Activated CD8-positive, alpha-beta memory T cell treated with anti-CD3 and anti-CD28 coated beads, Interleukin-2, amount 50 U/mL, for 4 hours (primary cell): ENCODE measurements around the gene ARL5C.
"Not testable (repeated sequence)": the region's sequence is repeated elsewhere in the genome, so short reads cannot be mapped to it uniquely, and the experiment has no call there.

Experiments used
- DNase-seq: peaks from one replicate; pipeline ENCODE4 v3.0.0-alpha.2; 2020

ARL5C gene

DNA sequence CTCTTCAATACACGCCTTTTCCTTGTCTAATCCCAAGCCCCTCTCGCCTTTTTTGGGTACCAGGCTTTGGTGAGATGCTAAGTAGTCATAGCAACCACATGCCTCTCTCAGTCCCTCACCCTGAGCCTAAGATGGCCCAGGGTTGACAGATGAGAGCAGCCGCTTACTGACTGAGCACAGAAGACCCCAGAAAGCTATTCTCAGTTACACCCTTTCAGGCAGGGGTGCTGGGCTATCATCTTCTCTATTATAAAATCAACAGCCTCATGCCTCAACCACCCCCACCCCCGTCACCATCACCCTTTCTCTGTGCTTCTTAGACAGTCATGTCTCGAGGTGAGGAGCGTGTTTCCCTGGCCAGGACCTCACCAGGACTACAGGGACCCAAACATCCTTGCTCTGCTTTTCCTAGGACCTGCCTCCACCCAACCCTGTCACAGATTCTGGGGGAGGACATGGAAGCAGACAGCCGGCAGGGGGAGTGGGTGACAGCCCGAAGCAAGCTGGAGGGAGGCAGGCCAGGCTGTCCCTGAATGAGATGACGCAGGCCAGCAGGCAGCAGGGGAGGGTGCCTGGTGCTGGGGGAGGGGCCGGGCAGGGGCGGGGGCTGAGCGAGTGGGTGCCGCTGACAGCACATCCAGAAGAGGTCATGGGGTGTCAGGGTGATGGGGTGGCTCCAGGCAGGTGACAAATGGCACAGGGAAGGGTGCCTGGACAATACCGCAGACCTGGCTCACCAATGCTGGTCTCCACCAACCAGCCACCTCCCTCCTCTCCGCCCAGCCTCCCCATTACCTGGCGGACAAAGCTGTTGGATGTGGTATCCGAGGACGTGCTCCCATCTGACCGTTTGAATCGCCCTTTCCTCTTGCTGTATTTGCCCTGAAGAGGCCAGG, 28.4 kb upstream of the ARL5C start:
- DNase-seq: no peak

DNA sequence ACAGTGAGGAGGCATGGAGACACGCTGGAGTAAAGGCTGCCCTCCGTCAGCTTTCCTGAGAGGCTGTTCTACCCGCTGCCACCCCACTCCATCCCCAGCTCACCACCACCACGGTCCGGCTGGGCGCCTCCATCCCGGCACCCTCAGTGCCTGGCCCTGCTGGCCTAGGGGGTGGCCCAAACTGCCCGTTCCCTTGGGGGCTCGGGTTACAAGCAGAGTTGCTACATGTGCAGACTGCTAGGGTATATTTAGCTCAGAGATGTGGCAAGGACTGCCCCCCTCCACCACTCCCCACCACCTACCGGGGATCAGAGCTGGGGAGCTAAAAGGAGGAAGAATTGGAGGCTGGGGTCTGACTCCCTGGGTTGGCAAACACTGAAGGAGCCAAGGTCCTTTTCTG, 27.4 kb upstream of the ARL5C start:
- no peak for DNase-seq

DNA sequence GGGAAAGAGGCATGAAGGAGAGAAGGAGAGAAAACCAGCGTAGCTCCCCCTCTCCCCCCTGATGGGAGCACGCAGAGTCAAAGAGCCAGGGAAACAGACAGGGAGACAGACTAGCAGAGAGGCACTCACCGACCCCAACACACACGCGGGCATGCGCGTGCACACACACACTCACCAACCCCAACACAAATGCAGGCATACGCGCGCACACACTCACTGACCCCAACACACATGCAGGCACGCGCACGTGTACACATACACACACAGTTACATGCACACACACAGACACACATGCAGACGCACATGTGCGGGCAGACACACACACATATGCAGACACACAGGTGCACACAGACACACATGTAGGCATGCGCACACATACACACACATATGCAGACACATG, 26.9 kb upstream of the ARL5C start:
- no peak for DNase-seq

DNA sequence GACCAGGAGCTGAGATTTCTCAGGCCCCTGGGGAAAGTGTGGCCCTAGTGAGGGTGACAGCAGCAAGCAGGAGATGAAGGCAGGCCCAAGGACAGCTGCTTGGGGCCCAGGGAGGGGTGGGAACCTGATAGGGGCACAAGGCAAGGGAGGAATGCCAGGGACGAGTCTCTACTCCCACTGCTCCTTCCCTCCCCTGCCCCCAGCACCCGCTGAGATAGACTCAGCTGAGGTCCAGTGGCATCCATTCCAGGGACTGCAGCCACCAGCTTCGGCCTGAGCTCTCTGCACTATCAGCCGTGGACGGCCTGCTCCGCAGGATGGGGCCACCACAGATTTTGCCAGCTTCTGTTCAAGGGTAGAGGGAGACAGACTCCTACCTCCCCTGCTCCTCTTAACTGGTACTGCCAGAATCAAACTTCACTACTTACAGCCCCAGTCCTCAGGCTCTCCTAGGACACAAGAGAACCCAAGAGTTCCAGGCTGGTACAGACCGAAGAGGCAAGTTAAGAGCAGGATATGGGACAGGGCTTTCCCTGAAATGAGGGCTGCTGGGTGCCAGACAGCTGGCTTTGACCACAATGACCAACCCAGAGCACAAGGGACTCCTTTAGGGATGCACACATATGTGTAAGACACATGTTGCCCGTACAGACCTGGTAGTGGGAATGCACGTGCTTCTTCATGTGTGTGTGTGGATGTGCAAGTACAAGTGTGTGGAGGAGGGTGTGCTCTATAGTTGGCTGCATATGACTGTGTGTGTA, 26.0 kb upstream of the ARL5C start:
- DNase-seq: no peak

DNA sequence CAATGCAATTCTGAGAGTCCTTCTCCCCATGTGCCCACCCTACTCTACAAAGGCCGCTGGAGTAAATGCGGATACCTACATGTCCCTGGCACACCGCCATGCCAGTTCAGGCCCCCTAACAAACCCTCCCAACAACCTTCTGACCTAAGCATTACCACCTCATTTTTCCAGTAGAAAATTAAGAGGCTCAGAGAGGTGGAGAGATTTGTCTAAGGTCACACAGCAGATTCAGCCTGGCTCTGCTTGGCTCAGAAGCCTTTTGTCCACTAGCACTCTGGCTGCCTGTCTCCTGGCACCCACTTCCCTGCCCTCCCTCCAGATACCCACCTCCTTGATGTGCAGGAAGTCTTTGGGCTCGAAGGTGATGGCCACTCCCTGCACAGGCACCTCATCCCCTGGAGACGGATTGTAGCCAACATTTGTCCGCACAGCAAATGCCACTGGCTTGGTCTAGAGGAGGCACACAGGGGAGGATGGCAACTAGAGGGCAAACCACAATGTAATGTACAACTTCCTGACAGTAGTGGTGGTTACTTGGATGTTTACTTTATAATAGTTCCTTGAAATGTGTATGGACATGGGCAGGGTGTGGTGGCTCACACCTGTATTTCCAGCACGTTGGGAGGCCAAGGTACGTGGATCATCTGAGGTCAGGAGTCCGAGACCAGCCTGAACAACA, 21.3 kb upstream of the ARL5C start:
- no peak for DNase-seq

DNA sequence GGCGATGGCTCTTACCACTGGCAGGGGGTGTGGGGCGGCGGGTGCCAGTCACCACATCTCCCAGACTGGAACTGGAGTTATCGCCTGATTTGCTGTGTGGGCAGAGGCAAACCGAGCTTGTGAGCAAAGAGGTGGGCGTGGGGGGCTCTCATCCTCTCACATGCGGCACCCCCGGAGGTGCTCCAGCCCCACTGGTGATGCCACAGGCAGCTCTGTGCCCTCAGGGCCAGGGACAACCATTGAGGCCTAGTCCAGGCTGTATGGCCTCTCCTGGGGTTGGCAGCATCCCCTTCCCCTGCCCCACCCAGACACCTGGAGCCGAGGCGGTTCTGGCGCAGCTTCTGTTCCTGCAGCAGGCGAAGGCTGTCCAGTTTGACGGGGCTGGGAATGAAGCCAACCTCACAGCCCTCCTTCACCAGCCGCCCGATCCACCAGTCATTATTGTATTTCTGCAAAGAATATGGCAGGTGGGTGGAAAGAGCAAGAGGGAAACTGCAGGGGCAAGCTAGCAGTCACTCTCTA, 20.6 kb upstream of the ARL5C start:
- DNase-seq: no peak

DNA sequence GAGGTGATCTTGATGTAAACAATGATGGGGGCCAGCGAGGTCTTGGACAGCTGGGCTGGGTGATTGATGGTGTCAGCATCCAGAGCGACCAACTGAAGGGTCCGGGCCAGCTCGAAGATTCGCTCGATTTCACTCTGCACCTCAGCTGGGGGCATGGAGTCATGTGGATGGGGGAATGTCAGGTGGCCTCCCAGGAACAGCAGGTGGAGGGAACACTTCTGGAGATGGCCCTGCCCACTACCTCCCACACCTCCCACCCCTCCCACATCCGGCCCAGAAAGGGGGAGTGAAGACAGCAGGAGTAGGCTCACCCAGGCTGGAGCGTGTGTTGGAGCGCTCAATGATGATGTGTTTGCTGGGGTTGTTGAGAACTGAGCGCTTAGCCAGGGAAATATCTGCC, 17.8 kb upstream of the ARL5C start:
- DNase-seq: no peak

DNA sequence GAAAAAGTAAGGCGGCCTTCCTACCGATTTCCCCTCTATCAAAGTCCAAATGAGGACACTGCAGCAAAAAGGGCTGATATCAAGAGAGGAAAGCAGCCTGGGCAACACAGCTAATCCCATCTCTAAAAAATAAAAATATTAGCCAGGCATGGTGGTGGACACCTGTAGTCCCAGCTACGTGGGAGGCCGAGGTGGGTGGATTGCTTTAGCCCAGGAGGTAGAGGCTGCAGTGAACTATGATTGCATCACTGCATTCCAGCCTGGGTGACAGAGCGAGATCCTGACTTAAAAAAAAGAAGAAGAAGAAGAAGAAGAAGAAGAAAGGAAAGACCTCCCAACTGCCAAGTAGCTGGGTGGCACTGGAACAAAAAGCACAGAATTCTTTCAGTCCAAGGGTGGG, 17.1 kb upstream of the ARL5C start:
- no peak for DNase-seq

DNA sequence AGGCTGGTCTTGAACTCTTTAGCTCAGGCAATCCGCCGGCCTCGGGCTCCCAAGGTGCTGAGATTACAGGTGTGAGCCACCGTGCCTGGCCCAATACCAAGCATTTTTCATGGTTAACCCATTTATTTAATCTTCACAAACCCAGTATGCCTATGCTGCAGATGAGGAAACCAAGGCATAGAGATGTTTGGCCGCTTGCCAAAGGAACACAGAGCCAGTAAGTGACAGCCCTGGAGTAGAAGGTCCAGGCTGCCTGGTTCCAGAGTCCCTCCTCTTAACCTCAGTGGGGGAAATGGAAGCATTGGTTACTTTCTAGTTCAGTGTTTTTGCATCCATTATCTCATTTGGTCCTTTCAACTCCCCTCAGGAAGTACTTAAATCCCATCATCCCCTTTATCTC, 15.3 kb upstream of the ARL5C start:
- DNase-seq: no peak

DNA sequence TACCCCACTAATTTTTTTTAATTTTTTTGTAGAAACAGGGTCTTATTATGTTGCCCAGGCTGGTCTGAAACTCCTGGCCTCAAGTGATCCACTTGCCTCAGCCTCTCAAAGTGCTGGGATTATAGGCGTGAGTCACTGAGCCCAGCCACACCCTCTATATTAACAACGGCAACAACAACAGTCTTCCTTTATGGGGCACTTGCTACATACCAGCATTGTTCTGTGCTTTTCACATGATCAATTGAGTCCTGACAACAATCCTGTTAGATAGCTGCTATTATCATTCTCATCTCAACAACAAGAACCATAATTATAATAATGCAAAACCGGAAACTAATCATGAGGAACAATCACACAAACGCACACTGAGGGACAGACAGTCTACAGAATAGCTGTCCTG, 12.6 kb upstream of the ARL5C start:
- no peak for DNase-seq

DNA sequence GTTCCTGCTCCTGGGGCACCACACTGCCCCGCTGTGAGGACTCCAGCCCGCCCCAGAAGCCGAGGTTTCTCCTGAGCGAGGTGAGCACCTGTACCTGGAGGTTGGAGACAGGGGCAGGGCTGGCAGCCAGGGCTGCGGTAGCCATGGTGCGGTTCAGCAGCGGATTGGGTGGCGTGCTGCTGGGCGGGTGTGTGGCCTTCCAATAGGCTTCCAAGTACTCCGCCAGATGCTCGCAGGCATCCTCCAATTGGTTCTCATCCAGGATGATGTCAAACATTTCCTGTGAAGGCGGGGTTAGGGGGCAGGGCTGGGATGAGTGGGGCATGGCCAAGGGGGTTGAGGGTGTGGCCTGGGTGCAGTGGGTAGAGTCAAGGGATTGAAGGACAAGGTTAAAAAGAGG, 11.3 kb upstream of the ARL5C start:
- DNase-seq: no peak

DNA sequence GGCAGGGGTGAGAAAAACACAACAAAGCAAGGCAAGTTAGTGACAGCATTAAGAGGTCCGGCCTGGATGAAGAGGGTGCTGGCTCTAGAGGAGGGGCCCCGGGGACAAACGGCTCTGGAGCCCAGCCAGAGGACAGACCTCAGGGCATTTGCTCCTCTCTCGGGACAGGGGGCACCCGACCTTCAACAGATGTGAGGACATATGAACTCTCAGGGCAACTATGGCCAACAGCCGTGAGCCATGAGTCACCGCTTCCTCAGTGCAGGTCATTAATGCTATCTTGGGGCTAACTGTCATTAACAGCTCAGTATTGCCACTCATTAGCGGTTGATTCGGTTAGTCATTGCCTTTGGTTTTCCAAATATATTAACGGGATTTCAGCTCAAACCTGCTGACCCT, 9.7 kb upstream of the ARL5C start:
- no peak for DNase-seq

DNA sequence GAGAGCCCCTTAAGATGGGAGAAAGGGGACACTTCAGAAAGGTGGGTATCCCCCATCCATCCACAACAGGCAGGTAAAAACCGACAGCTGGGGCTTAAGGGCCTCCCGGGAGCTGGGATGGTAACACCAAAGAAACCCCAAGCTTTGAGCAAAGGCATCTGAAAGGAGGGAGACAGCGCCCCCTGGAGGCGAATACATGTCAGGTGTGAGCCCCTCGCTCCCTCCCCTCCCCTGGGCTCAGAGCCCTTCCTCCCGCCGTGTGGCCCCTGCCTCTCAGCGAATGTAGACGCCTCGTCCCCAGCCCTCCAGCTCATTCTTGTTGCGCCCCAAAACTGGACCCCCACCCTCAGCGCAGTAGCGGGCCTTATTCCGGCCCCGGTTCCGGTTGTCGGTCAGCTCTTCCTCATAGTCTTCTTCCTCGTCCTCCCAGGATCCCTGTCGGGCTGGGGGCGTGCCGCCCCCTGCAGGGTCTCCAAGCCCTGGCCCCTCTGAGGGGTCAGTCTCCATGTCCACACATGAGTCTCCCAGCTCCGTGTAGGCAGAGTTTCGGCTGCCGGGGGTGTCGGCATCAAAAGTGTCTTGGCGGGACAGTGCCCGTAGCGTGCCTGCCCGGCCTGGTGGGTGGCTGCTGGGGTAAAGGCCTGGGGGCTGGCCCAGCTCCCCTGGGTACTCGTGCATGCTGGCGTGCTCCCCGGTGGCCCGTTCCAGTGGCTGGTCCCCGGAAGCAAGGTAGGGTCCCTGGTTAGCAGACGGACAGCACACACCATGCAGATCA, 9.1 kb upstream of the ARL5C start:
- peak; percentile 78 for DNase-seq

DNA sequence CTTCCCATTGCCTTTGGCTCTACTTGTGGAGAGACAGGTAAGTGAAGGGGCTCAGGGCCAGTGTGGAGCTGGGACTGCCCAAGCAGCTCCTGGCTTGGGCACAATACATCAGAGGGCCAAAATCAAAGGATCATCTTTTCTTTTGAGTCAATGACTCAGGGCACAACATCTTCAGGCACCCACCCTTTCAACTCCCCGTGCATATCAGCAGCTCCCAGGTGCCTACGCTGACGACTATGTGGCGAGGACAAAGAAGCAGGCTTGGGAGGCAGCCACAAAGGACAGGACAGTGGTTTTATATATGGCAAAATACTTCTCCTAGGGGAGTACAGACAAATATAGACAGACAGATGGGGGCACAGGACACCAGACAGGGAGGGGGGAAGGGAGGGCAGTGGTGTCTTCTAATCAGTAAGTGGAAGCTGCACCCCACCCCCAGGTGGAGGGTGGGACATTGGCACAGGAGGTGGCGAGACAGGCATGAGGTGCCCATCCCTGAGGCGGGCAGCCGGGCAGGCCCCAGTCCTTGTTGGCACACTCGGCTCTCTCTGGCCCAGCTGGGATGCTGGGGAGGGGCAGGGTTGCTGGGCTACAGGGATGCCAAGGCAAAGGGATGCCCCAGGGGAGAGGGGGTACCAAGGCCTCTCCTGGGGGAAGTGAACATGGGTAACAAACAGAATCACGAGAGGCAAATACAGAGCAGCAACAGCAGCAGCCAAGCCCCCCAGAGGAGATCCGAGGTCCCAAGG, 7.7 kb upstream of the ARL5C start:
- DNase-seq: no peak

DNA sequence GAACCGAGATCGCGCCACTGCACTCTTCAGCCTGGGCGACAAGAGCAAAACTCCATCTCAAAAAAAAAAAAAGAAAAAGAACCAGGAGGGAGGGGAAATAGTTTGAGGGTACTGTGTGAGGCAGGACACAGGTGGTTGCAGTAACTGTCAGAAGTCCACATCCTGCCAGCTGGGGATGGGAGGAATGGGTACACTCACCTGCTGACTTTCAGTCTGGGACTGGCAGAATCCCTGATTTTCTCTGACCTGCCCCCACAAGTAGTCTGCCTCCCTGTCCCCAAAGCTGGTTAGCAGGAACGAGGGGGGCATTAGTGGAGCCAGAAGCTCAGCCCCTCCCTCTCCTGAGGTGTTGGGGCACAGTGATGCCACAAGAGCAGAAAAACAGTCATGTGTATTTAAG, 7.1 kb upstream of the ARL5C start:
- DNase-seq: no peak

DNA sequence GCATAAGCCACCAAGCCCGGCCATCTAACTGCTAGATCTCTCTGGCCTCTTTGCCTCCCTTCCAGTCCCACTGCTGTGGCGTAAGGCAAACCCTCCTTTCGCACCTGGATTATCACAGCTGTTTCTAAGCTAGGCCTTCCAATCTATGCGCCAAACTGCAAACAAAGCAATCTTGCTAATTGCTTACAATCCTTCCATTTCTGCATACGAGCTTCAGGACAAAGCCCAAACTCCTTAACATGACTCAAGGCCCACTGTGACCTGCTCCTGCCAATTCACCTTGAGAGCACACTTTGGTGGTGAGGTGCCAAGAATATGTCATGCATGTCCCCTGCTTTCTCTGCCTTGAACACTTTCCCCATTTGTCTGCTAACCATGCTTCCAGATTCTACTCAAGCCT, 6.0 kb upstream of the ARL5C start:
- DNase-seq: no peak

DNA sequence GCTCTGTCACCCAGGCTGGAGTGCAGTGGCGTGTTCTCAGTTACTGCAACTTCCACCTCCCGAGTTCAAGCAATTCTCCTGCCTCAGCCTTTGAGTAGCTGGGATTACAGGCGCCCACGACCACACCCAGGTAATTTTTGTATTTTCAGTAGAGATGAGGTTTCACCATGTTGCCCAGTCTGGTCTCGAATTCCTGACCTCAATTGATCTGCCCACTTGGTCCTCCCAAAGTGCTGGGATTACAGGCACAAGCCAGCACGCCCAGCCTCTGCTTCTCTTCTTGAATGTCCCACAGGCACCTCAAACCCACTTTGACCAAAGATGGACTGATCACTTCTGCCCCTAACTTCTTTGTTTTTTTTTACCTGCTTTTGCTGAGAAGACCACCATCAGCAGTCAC, 4.6 kb upstream of the ARL5C start:
- DNase-seq: no peak

DNA sequence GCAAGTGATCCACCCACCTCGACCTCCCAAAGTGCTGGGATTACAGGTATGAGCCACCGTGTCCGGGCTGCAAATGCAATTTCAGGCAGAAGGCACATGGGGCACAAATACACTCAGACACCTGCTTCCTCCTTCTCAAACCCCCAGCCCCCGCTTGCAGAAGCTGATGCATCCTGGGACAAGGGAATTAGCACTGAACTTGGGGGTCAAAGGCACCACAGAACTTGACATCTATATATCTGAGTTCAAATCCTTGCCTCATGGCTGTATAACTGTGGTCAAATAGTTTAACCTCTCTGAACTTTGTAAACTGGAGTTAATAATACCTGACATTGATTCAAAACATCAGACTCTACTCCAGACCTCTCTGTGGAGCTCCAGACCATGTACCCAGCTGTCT, 4.1 kb upstream of the ARL5C start:
- DNase-seq: no peak

DNA sequence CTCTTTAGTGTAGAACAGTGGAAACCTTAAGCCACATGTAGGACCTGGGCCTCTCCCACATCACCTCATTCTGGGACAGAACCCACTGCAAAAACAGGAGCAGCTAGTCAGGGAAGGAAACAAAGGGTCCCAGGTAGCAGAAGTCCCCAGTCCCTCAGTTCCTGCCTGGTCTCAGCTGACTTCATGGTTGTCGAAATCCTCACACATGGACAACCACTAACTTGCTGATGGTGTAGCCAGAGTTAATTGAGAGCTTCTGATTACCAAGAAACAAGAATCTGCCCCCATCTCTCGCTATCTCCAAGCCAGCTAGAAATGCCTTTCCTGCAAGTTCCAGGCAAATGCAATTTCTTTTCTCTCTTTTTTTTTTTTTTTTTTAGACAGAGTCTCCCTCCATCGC, 3.6 kb upstream of the ARL5C start:
- DNase-seq: no peak

DNA sequence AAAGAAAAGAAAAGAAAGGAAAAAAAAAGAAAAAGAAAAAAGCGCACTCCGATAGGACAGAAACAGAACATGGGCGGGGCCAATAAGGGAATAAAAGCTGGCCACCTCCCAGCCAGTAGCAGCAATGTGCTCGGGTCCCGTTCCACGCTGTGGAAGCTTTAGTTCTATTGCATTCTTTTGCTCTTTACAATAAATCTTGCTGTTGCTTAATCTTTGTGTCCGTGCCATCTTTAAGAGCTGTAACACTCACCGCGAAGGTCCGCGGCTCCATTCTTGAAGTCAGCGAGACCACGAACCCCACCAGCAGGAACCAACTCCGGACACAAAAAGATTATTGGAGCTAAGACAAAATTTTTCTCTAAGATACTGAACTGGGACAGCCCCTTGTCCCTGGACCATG, 3.1 kb upstream of the ARL5C start:
- no peak for DNase-seq

DNA sequence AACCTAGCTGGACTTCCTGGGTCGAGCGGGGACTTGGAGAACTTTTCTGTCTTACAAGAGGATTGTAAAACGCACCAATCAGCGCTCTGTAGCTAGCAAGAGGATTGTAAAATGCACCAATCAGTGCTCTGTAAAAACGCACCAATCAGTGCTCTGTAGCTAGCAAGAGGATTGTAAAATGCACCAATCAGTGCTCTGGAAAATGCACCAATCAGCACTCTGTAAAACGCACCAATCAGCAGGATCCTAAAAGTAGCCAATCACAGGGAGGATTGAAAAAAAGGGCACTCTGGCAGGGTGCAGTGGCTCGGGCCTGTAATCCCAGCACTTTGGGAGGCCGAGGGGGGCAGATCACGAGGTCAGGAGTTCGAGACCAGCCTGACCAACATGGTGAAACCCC, 2.5 kb upstream of the ARL5C start:
- DNase-seq: not testable (repeated sequence)

DNA sequence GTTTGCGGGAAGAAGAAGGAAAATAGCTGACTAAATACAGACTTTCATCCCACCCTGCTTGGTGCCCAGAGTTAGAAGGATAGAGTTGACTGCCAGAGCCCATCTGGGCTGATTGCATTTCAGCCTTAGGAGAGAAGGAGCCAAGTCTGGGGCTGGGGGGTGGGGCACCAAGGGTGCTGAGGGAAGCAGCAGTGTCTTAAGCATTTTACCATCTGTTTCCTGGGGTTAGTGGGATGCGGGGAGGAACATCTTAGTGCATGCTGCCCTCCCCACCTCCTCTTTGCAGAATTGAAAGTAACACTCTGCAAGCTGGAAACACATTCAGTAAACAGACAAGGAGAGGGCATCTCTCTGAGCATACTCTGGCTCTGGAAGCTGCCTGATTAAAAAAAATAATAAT, 1.5 kb upstream of the ARL5C start:
- no peak for DNase-seq
